ENCODE data around the gene ATP1A1. TPM values are rescaled to one million over a fixed set of nuclear protein-coding genes. Genes with fewer than 3 reads are reported as not detected.
A peak's percentile ranks its signal among the peaks of the same experiment; 100 is the strongest.

Gene ATP1A1
- total RNA-seq (100 to 1,000 TPM; 259 to 263 TPM), polyA plus RNA-seq (58.0 TPM)

- Mint-ChIP-seq H3K27me3 (peaks cover 0 to 2% of the 10 kb centered on the region in 2 donors), H3K27ac (peak within 1 kb of the TSS; percentile 96 to 99 (median 97)), H3K9me3 (no peaks in the 10 kb centered on the region), H3K4me3 (peak within 1 kb of the TSS; percentile 89 to 98 (median 97)), H3K36me3 (peaks cover 0 to 14% (median 0%) of the 10 kb centered on the region in 3 donors), H3K4me1 (peaks cover 43 to 54% (median 50%) of the 10 kb centered on the region in 3 donors)
- Histone ChIP-seq H3K36me3 (ENCODE audit: insufficient read depth, low read length) (no peaks in the 10 kb centered on the region), H3K4me1 (ENCODE audit: insufficient read depth, low read length) (peaks cover 46% of the 10 kb centered on the region), H3K9me3 (ENCODE audit: low read length) (no peaks in the 10 kb centered on the region), H3K27ac (ENCODE audit: low read depth, low read length) (peak within 1 kb of the TSS; percentile 79), H3K4me3 (ENCODE audit: low read length) (peak within 1 kb of the TSS; percentile 70), H3K27me3 (ENCODE audit: insufficient read depth, low read length, poor library complexity, severe bottlenecking) (no peaks in the 10 kb centered on the region)
- CTCF ChIA-PET, result interaction anchor here (2.0 kb wide), 1 partner anchor 9 kb away, joined by 5 read pairs; no protein-coding TSS in a partner anchor
- peak; percentile 96 to 98 (median 97) for DNase-seq
- POLR2A ChIA-PET, result interaction anchor here (4.0 kb wide), 1 partner anchor 18 kb away, joined by 16 read pairs; no protein-coding TSS in a partner anchor
These were observed at the start of gene ATP1A1 for GRCh38 chr1:116372651-116373430. TSS of gene ATP1A1 (plus strand) at chr1:116373244. CDS start at chr1:116373512, 268 bp downstream.

GRCh38 chr1:116323491-116323890 lies 49.6 kb upstream of the ATP1A1 start:
- Histone ChIP-seq H3K4me3 (ENCODE audit: low read length) (no peak overlapping the region), H3K36me3 (ENCODE audit: insufficient read depth, low read length) (no peaks in the 10 kb centered on the region), H3K4me1 (ENCODE audit: insufficient read depth, low read length) (peaks cover 81% of the 10 kb centered on the region), H3K27ac (ENCODE audit: low read depth, low read length) (no peak overlapping the region), H3K27me3 (ENCODE audit: insufficient read depth, low read length, poor library complexity, severe bottlenecking) (no peaks in the 10 kb centered on the region), H3K9me3 (ENCODE audit: low read length) (no peaks in the 10 kb centered on the region)
- Mint-ChIP-seq H3K9me3 (no peaks in the 10 kb centered on the region), H3K27me3 (no peaks in the 10 kb centered on the region), H3K4me1 (peaks cover 53 to 72% (median 68%) of the 10 kb centered on the region in 3 donors), H3K27ac (peak overlapping the region in 4 of 8 donors; percentile 34 to 66 (median 62)), H3K4me3 (no peak overlapping the region), H3K36me3 (peaks cover 0 to 4% (median 0%) of the 10 kb centered on the region in 3 donors)
- ChIA-PET CTCF (interaction anchor here (1.0 kb wide), 2 partner anchors 171 to 185 kb away, joined by 3 to 4 read pairs; no protein-coding TSS in a partner anchor), POLR2A (no interaction called here)
- DNase-seq, result no peak

GRCh38 chr1:116324411-116324810 lies 48.6 kb upstream of the ATP1A1 start:
- DNase-seq, result no peak
- peak overlapping the region in 5 of 7 donors; percentile 16 to 66 (median 38) for H3K4me3 Mint-ChIP-seq
- H3K4me1 Mint-ChIP-seq, result peaks cover 53 to 79% (median 73%) of the 10 kb centered on the region in 3 donors
- Histone ChIP-seq H3K9me3 (ENCODE audit: low read length) (no peaks in the 10 kb centered on the region), H3K27ac (ENCODE audit: low read depth, low read length) (no peak overlapping the region), H3K27me3 (ENCODE audit: insufficient read depth, low read length, poor library complexity, severe bottlenecking) (no peaks in the 10 kb centered on the region), H3K4me1 (ENCODE audit: insufficient read depth, low read length) (peaks cover 90% of the 10 kb centered on the region), H3K36me3 (ENCODE audit: insufficient read depth, low read length) (no peaks in the 10 kb centered on the region), H3K4me3 (ENCODE audit: low read length) (peak overlapping the region; percentile 10)
- POLR2A ChIA-PET, result no interaction called here
- no peaks in the 10 kb centered on the region for H3K27me3 Mint-ChIP-seq
- CTCF ChIA-PET, result interaction anchor here (1.0 to 1.9 kb wide), 2 partner anchors 161 to 186 kb away, joined by 4 read pairs; no protein-coding TSS in a partner anchor
- peak overlapping the region; percentile 69 to 98 (median 93) for H3K27ac Mint-ChIP-seq
- H3K9me3 Mint-ChIP-seq, result no peaks in the 10 kb centered on the region
- H3K36me3 Mint-ChIP-seq, result peaks cover 0 to 4% (median 0%) of the 10 kb centered on the region in 3 donors

GRCh38 chr1:116325104-116325503 lies 47.9 kb upstream of the ATP1A1 start:
- peak overlapping the region; percentile 4 to 98 (median 92) for H3K27ac Mint-ChIP-seq
- peaks cover 0 to 4% (median 0%) of the 10 kb centered on the region in 3 donors for H3K36me3 Mint-ChIP-seq
- peak overlapping the region in 4 of 7 donors; percentile 4 to 66 (median 24) for H3K4me3 Mint-ChIP-seq
- H3K4me3 ChIP-seq (ENCODE audit: low read length), result peak overlapping the region; percentile 10
- H3K27me3 Mint-ChIP-seq, result no peaks in the 10 kb centered on the region
- no peak for DNase-seq
- no peaks in the 10 kb centered on the region for H3K9me3 Mint-ChIP-seq
- peaks cover 92% of the 10 kb centered on the region for H3K4me1 ChIP-seq (ENCODE audit: insufficient read depth, low read length)
- H3K9me3 ChIP-seq (ENCODE audit: low read length), result no peaks in the 10 kb centered on the region
- ChIA-PET POLR2A (no interaction called here), CTCF (interaction anchor here (1.9 to 2.0 kb wide), 3 partner anchors 45 to 160 kb away, joined by 4 read pairs; no protein-coding TSS in a partner anchor)
- peaks cover 55 to 86% (median 77%) of the 10 kb centered on the region in 3 donors for H3K4me1 Mint-ChIP-seq
- H3K27me3 ChIP-seq (ENCODE audit: insufficient read depth, low read length, poor library complexity, severe bottlenecking), result no peaks in the 10 kb centered on the region
- no peaks in the 10 kb centered on the region for H3K36me3 ChIP-seq (ENCODE audit: insufficient read depth, low read length)
- no peak overlapping the region for H3K27ac ChIP-seq (ENCODE audit: low read depth, low read length)

GRCh38 chr1:116325922-116326321 lies 47.1 kb upstream of the ATP1A1 start:
- H3K27me3 ChIP-seq (ENCODE audit: insufficient read depth, low read length, poor library complexity, severe bottlenecking), result no peaks in the 10 kb centered on the region
- H3K36me3 ChIP-seq (ENCODE audit: insufficient read depth, low read length), result no peaks in the 10 kb centered on the region
- peak overlapping the region; percentile 51 to 99 (median 92) for H3K27ac Mint-ChIP-seq
- POLR2A ChIA-PET, result no interaction called here
- H3K4me1 Mint-ChIP-seq, result peaks cover 55 to 87% (median 77%) of the 10 kb centered on the region in 3 donors
- peak overlapping the region; percentile 19 for H3K4me3 ChIP-seq (ENCODE audit: low read length)
- H3K27ac ChIP-seq (ENCODE audit: low read depth, low read length), result peak overlapping the region; percentile 44
- peaks cover 0 to 4% (median 0%) of the 10 kb centered on the region in 3 donors for H3K36me3 Mint-ChIP-seq
- peaks cover 88% of the 10 kb centered on the region for H3K4me1 ChIP-seq (ENCODE audit: insufficient read depth, low read length)
- no peaks in the 10 kb centered on the region for H3K9me3 ChIP-seq (ENCODE audit: low read length)
- no peaks in the 10 kb centered on the region for H3K9me3 Mint-ChIP-seq
- peak; percentile 6 to 77 (median 51) for DNase-seq
- CTCF ChIA-PET, result interaction anchor here (1.9 to 2.0 kb wide), 3 partner anchors 44 to 159 kb away, joined by 4 read pairs; no protein-coding TSS in a partner anchor
- H3K27me3 Mint-ChIP-seq, result no peaks in the 10 kb centered on the region
- peak overlapping the region; percentile 12 to 67 (median 63) for H3K4me3 Mint-ChIP-seq

- H3K9me3 Mint-ChIP-seq, result no peaks in the 10 kb centered on the region
- Histone ChIP-seq H3K27me3 (ENCODE audit: insufficient read depth, low read length, poor library complexity, severe bottlenecking) (no peaks in the 10 kb centered on the region), H3K27ac (ENCODE audit: low read depth, low read length) (peak overlapping the region; percentile 44), H3K36me3 (ENCODE audit: insufficient read depth, low read length) (no peaks in the 10 kb centered on the region), H3K4me3 (ENCODE audit: low read length) (peak overlapping the region; percentile 19), H3K9me3 (ENCODE audit: low read length) (no peaks in the 10 kb centered on the region), H3K4me1 (ENCODE audit: insufficient read depth, low read length) (peaks cover 84% of the 10 kb centered on the region)
- H3K27ac Mint-ChIP-seq, result peak overlapping the region; percentile 51 to 99 (median 92)
- H3K36me3 Mint-ChIP-seq, result peaks cover 0 to 4% (median 0%) of the 10 kb centered on the region in 3 donors
- no peaks in the 10 kb centered on the region for H3K27me3 Mint-ChIP-seq
- H3K4me1 Mint-ChIP-seq, result peaks cover 50 to 81% (median 72%) of the 10 kb centered on the region in 3 donors
- POLR2A ChIA-PET, result no interaction called here
- peak overlapping the region; percentile 12 to 67 (median 63) for H3K4me3 Mint-ChIP-seq
- no peak for DNase-seq
- CTCF ChIA-PET, result interaction anchor here (1.9 to 2.0 kb wide), 3 partner anchors 44 to 159 kb away, joined by 4 read pairs; no protein-coding TSS in a partner anchor
These were observed 46.6 kb upstream of the ATP1A1 start for GRCh38 chr1:116326486-116326885.

- no peaks in the 10 kb centered on the region for H3K9me3 ChIP-seq (ENCODE audit: low read length)
- peaks cover 63% of the 10 kb centered on the region for H3K4me1 ChIP-seq (ENCODE audit: insufficient read depth, low read length)
- H3K27me3 ChIP-seq (ENCODE audit: insufficient read depth, low read length, poor library complexity, severe bottlenecking), result no peaks in the 10 kb centered on the region
- no peak overlapping the region for H3K27ac ChIP-seq (ENCODE audit: low read depth, low read length)
- H3K4me3 Mint-ChIP-seq, result no peak overlapping the region
- H3K4me1 Mint-ChIP-seq, result peaks cover 34 to 65% (median 52%) of the 10 kb centered on the region in 3 donors
- no peaks in the 10 kb centered on the region for H3K36me3 ChIP-seq (ENCODE audit: insufficient read depth, low read length)
- H3K36me3 Mint-ChIP-seq, result peaks cover 0 to 4% (median 0%) of the 10 kb centered on the region in 3 donors
- H3K27me3 Mint-ChIP-seq, result peaks cover 0 to 1% of the 10 kb centered on the region in 2 donors
- ChIA-PET CTCF (no interaction called here), POLR2A (interaction anchor here (1.1 kb wide), 1 partner anchor 8 kb away, joined by 3 read pairs; no protein-coding TSS in a partner anchor)
- H3K27ac Mint-ChIP-seq, result no peak overlapping the region
- DNase-seq, result no peak
- no peak overlapping the region for H3K4me3 ChIP-seq (ENCODE audit: low read length)
- H3K9me3 Mint-ChIP-seq, result no peaks in the 10 kb centered on the region
These were observed 44.4 kb upstream of the ATP1A1 start for GRCh38 chr1:116328671-116329070.
